CD4-positive, alpha-beta T cell (primary cell): ENCODE data around the gene TIA1. TPM values are rescaled to one million over a fixed set of nuclear protein-coding genes. Genes with fewer than 3 reads are reported as not detected.

Experiments used
- ATAC-seq: fragments of 200-7000 bp; cut with Tn5 transposase; one replicate; pipeline ENCODE4 v1.10.0; 2022; ENCODE audit warnings: mild to moderate bottlenecking; ENCODE audit not compliant: poor library complexity
- CTCF ChIA-PET: fragments of 350-600 bp; sonication (Branson Sonifier 250); formaldehyde crosslinking; loops from one replicate; lab custom pipeline; 2021; ENCODE audit warnings: antibody characterized with exemption, inconsistent platforms; lab: Charles Lee
- POLR2A ChIA-PET: fragments of 350-600 bp; sonication (Branson Sonifier 250); formaldehyde crosslinking; loops from one replicate; lab custom pipeline; 2021; ENCODE audit warnings: antibody characterized with exemption, inconsistent platforms; lab: Charles Lee
- DNase-seq, 14 experiments: peaks; one replicate each; pipeline ENCODE4 v3.0.0-alpha.2; 2013 to 2020; ENCODE audit warnings: mixed read lengths in 2 of 14
- H3K27ac ChIP-seq, 2 donors: one replicate each; pipeline versions ENCODE4 v1.5.1 to v1.7.0; 2013; ENCODE audit warnings: low read length in 2 of 2, low read depth in 1 of 2, mild to moderate bottlenecking in 1 of 2
- H3K27me3 ChIP-seq, 2 experiments: 1 replicate in 1 of 2; 2 replicates in 1 of 2; pipeline versions ENCODE4 v1.6.1 to v1.7.0; 2013; ENCODE audit warnings: low read length in 2 of 2, control low read depth in 1 of 2, mild to moderate bottlenecking in 1 of 2, moderate library complexity in 1 of 2; ENCODE audit not compliant: insufficient read depth in 2 of 2, control insufficient read depth in 1 of 2
- H3K36me3 ChIP-seq: one replicate; pipeline ENCODE4 v1.6.1; 2013; ENCODE audit warnings: low read length, control low read depth; ENCODE audit not compliant: insufficient read depth
- H3K4me1 ChIP-seq: one replicate; pipeline ENCODE4 v1.6.1; 2013; ENCODE audit warnings: low read length, control low read depth; ENCODE audit not compliant: insufficient read depth
- H3K4me3 ChIP-seq: one replicate; pipeline ENCODE4 v1.5.1; 2013; ENCODE audit warnings: mild to moderate bottlenecking, low read length, moderate library complexity
- H3K9me3 ChIP-seq, 2 experiments: 1 replicate in 1 of 2; 2 replicates in 1 of 2; pipeline versions ENCODE4 v1.6.1 to v1.7.0; 2013; ENCODE audit warnings: low read length in 2 of 2, mild to moderate bottlenecking in 2 of 2, control low read depth in 1 of 2, moderate library complexity in 1 of 2; ENCODE audit not compliant: control insufficient read depth in 1 of 2, insufficient read depth in 1 of 2
- H3K27ac Mint-ChIP-seq: one replicate; pipeline ENCODE4 v1.8.0; 2020; ENCODE audit warnings: mixed read lengths
- H3K27me3 Mint-ChIP-seq: one replicate; pipeline ENCODE4 v1.8.0; 2021; ENCODE audit warnings: mixed read lengths
- H3K36me3 Mint-ChIP-seq: one replicate; pipeline ENCODE4 v1.8.0; 2021; ENCODE audit warnings: low read depth, mixed read lengths
- H3K4me1 Mint-ChIP-seq: one replicate; pipeline ENCODE4 v1.8.0; 2021; ENCODE audit warnings: low read depth, mixed read lengths
- H3K4me3 Mint-ChIP-seq: one replicate; pipeline ENCODE4 v1.8.0; 2020; ENCODE audit warnings: mild to moderate bottlenecking, mixed read lengths
- H3K9me3 Mint-ChIP-seq: one replicate; pipeline ENCODE4 v1.8.0; 2020; ENCODE audit warnings: mixed read lengths
- intact Hi-C, 2 experiments: fragments of 100-400 bp; cut with DNase I in 1 of 2; cut with micrococcal nuclease in 1 of 2; formaldehyde crosslinking; loops; one replicate each; pipeline versions ENCODE4 v1.15.1 to v1.9.0; 2023 to 2025; cut with DNase I, micrococcal nuclease
- total RNA-seq, 174 experiments: library from RNA in 2 of 174; stranded (reverse) in 2 of 174; gene quantifications; one replicate each; pipeline ENCODE4 v1.2.3 and lab custom pipeline; 2021 to 2026
- TF ChIP-seq, protein P1 (sequence below): fragments of 200-600 bp; IDR thresholded peaks from one replicate; pipeline ENCODE4 v1.8.0; 2022; ENCODE audit warnings: antibody characterized with exemption, mild to moderate bottlenecking

Gene TIA1
- total RNA-seq, 2 experiments from 2014 or later: 34.4 to 45.3 TPM

DNA sequence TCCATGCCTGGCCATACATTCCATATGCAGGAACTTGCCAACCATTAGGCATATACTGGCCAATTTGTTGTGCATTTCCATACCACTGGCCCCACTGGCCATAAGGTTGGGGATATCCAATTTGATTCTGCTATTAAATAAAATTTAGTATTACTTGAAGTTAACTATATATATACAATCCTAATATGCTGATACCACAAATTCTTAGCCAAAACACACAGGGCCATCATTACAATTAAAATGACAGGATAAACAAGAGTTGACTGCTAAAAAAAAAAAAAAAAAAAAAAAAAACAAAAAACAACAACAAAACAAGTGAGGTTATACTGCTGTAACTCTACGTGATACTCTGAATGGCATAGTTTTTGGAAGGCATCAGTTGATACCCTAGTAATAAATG, 34.1 kb downstream of the TIA1 start:
- ATAC-seq (no peak), DNase-seq (no peak)
- no peaks in the 10 kb centered on the region for H3K27me3 Mint-ChIP-seq
- no peak overlapping the region for H3K4me3 Mint-ChIP-seq
- Histone ChIP-seq H3K27me3 (no peaks in the 10 kb centered on the region), H3K36me3 (peaks cover 60% of the 10 kb centered on the region), H3K4me1 (no peaks in the 10 kb centered on the region), H3K9me3 (no peaks in the 10 kb centered on the region), H3K4me3 (no peak overlapping the region), H3K27ac (no peak overlapping the region)
- no peak overlapping the region for H3K27ac Mint-ChIP-seq
- ChIA-PET CTCF (no interaction called here), POLR2A (interaction anchor here (1.8 kb wide), 1 partner anchor 23 kb away, joined by 6 read pairs; the partner anchor contains the start of gene C2orf42)
- peaks cover 77% of the 10 kb centered on the region for H3K36me3 Mint-ChIP-seq
- peaks cover 16% of the 10 kb centered on the region for H3K4me1 Mint-ChIP-seq
- intact Hi-C loops: no loop called here
- H3K9me3 Mint-ChIP-seq: no peaks in the 10 kb centered on the region
- TF ChIP-seq, protein P1, sequence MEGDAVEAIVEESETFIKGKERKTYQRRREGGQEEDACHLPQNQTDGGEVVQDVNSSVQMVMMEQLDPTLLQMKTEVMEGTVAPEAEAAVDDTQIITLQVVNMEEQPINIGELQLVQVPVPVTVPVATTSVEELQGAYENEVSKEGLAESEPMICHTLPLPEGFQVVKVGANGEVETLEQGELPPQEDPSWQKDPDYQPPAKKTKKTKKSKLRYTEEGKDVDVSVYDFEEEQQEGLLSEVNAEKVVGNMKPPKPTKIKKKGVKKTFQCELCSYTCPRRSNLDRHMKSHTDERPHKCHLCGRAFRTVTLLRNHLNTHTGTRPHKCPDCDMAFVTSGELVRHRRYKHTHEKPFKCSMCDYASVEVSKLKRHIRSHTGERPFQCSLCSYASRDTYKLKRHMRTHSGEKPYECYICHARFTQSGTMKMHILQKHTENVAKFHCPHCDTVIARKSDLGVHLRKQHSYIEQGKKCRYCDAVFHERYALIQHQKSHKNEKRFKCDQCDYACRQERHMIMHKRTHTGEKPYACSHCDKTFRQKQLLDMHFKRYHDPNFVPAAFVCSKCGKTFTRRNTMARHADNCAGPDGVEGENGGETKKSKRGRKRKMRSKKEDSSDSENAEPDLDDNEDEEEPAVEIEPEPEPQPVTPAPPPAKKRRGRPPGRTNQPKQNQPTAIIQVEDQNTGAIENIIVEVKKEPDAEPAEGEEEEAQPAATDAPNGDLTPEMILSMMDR: no peak

DNA sequence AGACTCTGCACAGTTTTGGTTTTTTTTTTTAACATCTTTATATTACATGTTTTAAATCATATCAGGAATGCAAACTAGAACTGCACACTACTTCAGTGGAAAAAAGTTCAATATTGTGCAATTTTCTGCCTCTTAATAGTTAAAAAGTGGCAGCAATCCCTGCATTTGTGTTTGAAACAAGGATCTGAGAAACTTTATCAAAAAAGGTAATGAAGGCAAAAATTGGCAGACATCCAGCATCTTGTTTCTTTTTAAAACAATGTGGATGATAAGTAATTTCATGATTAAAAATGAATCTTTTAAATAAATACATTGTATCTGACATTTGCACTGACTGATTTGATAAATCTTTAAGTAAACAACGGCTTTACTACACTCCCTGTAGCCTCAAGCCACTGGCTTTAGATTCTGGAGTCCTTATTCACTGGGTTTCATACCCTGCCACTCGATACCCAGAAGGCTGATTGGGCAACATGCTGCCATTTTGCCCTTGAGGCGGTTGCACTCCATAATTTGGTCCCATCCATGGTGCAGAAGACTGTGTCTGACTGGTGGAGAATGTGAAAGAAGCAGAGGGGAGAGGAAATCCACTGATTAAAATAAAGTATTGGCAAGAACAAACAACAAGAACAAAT, 36.0 kb downstream of the TIA1 start:
- Histone ChIP-seq H3K27ac (no peak overlapping the region), H3K4me3 (no peak overlapping the region), H3K9me3 (no peaks in the 10 kb centered on the region), H3K36me3 (peaks cover 47% of the 10 kb centered on the region), H3K4me1 (no peaks in the 10 kb centered on the region), H3K27me3 (no peaks in the 10 kb centered on the region)
- Mint-ChIP-seq H3K36me3 (peaks cover 58% of the 10 kb centered on the region), H3K4me3 (no peak overlapping the region), H3K27me3 (no peaks in the 10 kb centered on the region), H3K4me1 (peaks cover 16% of the 10 kb centered on the region), H3K9me3 (no peaks in the 10 kb centered on the region), H3K27ac (no peak overlapping the region)
- intact Hi-C loops: no loop called here
- DNase-seq (no peak), ATAC-seq (no peak)
- TF ChIP-seq, protein P1: no peak
- ChIA-PET CTCF (interaction anchor here (0.6 kb wide), 1 partner anchor 453 kb away, joined by 3 read pairs; no protein-coding TSS in a partner anchor), POLR2A (interaction anchor here (0.6 to 0.9 kb wide), 2 partner anchors 21 to 163 kb away, joined by 3 to 4 read pairs; no protein-coding TSS in a partner anchor)

DNA sequence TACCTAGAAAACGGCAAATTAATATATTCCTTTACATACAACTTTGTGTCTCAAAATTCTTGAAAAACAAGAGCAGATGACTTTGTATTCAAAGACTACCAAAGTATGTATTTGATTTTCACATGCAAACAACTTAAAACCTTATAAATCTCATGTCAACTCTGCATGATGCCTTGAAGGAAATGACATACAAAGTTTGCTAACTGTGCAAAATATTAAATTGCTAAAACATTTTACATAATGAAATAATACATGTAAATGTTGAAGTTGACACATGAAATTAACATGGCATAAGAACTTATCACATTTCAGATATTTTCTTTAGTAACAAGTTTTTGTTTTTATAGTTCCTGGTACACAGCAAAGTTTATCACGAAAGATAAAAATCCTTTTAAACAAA, 36.8 kb downstream of the TIA1 start:
- POLR2A ChIA-PET: interaction anchor here (0.6 to 1.8 kb wide), 2 partner anchors 21 to 162 kb away, joined by 4 to 6 read pairs; partner anchors contain the start of gene C2orf42
- Histone ChIP-seq H3K4me1 (no peaks in the 10 kb centered on the region), H3K27me3 (no peaks in the 10 kb centered on the region), H3K27ac (no peak overlapping the region), H3K36me3 (peaks cover 42% of the 10 kb centered on the region), H3K4me3 (no peak overlapping the region), H3K9me3 (no peaks in the 10 kb centered on the region)
- H3K36me3 Mint-ChIP-seq: peaks cover 53% of the 10 kb centered on the region
- intact Hi-C loops: no loop called here
- H3K4me3 Mint-ChIP-seq: no peak overlapping the region
- no peaks in the 10 kb centered on the region for H3K9me3 Mint-ChIP-seq
- peak overlapping the region; percentile 74 for H3K27ac Mint-ChIP-seq
- H3K4me1 Mint-ChIP-seq: peaks cover 16% of the 10 kb centered on the region
- ATAC-seq (no peak), DNase-seq (no peak)
- CTCF ChIA-PET: interaction anchor here (0.8 to 1.0 kb wide), 2 partner anchors 14 to 47 kb away, joined by 3 read pairs; no protein-coding TSS in a partner anchor
- H3K27me3 Mint-ChIP-seq: no peaks in the 10 kb centered on the region
- TF ChIP-seq, protein P1: no peak
